ENCODE results near the gene NCAPD3. TPM values are rescaled to one million over a fixed set of nuclear protein-coding genes. Genes with fewer than 3 reads are reported as not detected.
"Not testable (repeated sequence)": the region's sequence is repeated elsewhere in the genome, so short reads cannot be mapped to it uniquely, and the experiment has no call there.

The NCAPD3 gene
- total RNA-seq, 2 donors from 2014 or later: 77.5 to 103 TPM

- peaks cover 49% of the 10 kb centered on the region for H3K36me3 Mint-ChIP-seq (ENCODE audit: low read depth)
- H3K27me3 Mint-ChIP-seq: no peaks in the 10 kb centered on the region
- no peak for ATAC-seq (replicated peaks)
- H3K9me3 Mint-ChIP-seq: no peaks in the 10 kb centered on the region
- H3K27ac Mint-ChIP-seq: peak overlapping the region; percentile 18
- no peak overlapping the region for H3K4me3 Mint-ChIP-seq
- peaks cover 9% of the 10 kb centered on the region for H3K4me1 Mint-ChIP-seq
Measured at GRCh38 chr11:134258577-134258976, 34.8 kb upstream of the NCAPD3 start.

- H3K27me3 Mint-ChIP-seq: no peaks in the 10 kb centered on the region
- H3K4me1 Mint-ChIP-seq: peaks cover 14% of the 10 kb centered on the region
- no peak overlapping the region for H3K4me3 Mint-ChIP-seq
- H3K27ac Mint-ChIP-seq: no peak overlapping the region
- no peak for ATAC-seq (replicated peaks)
- H3K9me3 Mint-ChIP-seq: no peaks in the 10 kb centered on the region
- H3K36me3 Mint-ChIP-seq (ENCODE audit: low read depth): peaks cover 34% of the 10 kb centered on the region
Measured at GRCh38 chr11:134257101-134257500, 33.3 kb upstream of the NCAPD3 start.

- H3K9me3 Mint-ChIP-seq; H3K27ac Mint-ChIP-seq; H3K27me3 Mint-ChIP-seq; ATAC-seq (replicated peaks): not testable (repeated sequence)
- H3K4me3 Mint-ChIP-seq: peak overlapping the region; percentile 98
- peaks cover 14% of the 10 kb centered on the region for H3K4me1 Mint-ChIP-seq
- H3K36me3 Mint-ChIP-seq (ENCODE audit: low read depth): peaks cover 41% of the 10 kb centered on the region
Measured at GRCh38 chr11:134255184-134255561, 31.4 kb upstream of the NCAPD3 start.

- ATAC-seq (replicated peaks): no peak
- Mint-ChIP-seq H3K9me3 (no peaks in the 10 kb centered on the region), H3K27me3 (no peaks in the 10 kb centered on the region), H3K4me3 (peak overlapping the region; percentile 98), H3K4me1 (peaks cover 14% of the 10 kb centered on the region), H3K36me3 (ENCODE audit: low read depth) (peaks cover 41% of the 10 kb centered on the region), H3K27ac (peak overlapping the region; percentile 68)
Measured at GRCh38 chr11:134254433-134255183, 30.8 kb upstream of the NCAPD3 start.

- no peaks in the 10 kb centered on the region for H3K9me3 Mint-ChIP-seq
- peaks cover 41% of the 10 kb centered on the region for H3K36me3 Mint-ChIP-seq (ENCODE audit: low read depth)
- no peaks in the 10 kb centered on the region for H3K27me3 Mint-ChIP-seq
- ATAC-seq (replicated peaks): peak; percentile 96
- H3K4me1 Mint-ChIP-seq: peaks cover 18% of the 10 kb centered on the region
- H3K27ac Mint-ChIP-seq: peak within 1 kb of the TSS; percentile 92
- peak within 1 kb of the TSS; percentile 98 for H3K4me3 Mint-ChIP-seq
Measured at GRCh38 chr11:134253188-134253993, 29.6 kb upstream of the NCAPD3 start, which contains the start of the genes ACAD8 and THYN1. ACAD8 (plus strand) TSS chr11:134253568; CDS start chr11:134253601, 33 bp downstream. THYN1 (minus strand) TSS chr11:134253352; CDS start chr11:134252882, 470 bp downstream.

GRCh38 chr11:134252346-134253187 is 28.8 kb upstream of the NCAPD3 start:
- peak; percentile 14 for ATAC-seq (replicated peaks)
- Mint-ChIP-seq H3K36me3 (ENCODE audit: low read depth) (peaks cover 43% of the 10 kb centered on the region), H3K27ac (peak overlapping the region; percentile 92), H3K27me3 (no peaks in the 10 kb centered on the region), H3K4me1 (peaks cover 17% of the 10 kb centered on the region), H3K9me3 (no peaks in the 10 kb centered on the region), H3K4me3 (peak overlapping the region; percentile 98)

- no peaks in the 10 kb centered on the region for H3K9me3 Mint-ChIP-seq
Measured at GRCh38 chr11:134250675-134251074, 26.9 kb upstream of the NCAPD3 start.

GRCh38 chr11:134250246-134250645 is 26.5 kb upstream of the NCAPD3 start:
- no peak overlapping the region for H3K27ac Mint-ChIP-seq
- H3K27me3 Mint-ChIP-seq: no peaks in the 10 kb centered on the region
- H3K4me3 Mint-ChIP-seq: no peak overlapping the region
- peaks cover 64% of the 10 kb centered on the region for H3K36me3 Mint-ChIP-seq (ENCODE audit: low read depth)
- peaks cover 17% of the 10 kb centered on the region for H3K4me1 Mint-ChIP-seq
- no peaks in the 10 kb centered on the region for H3K9me3 Mint-ChIP-seq
- no peak for ATAC-seq (replicated peaks)

More at GRCh38 chr11:134250675-134251074, 26.9 kb upstream of the NCAPD3 start:
- no peak for ATAC-seq (replicated peaks)
- Mint-ChIP-seq H3K4me1 (peaks cover 17% of the 10 kb centered on the region), H3K36me3 (ENCODE audit: low read depth) (peaks cover 62% of the 10 kb centered on the region), H3K27ac (no peak overlapping the region), H3K27me3 (no peaks in the 10 kb centered on the region), H3K4me3 (no peak overlapping the region)

GRCh38 chr11:134248910-134249480 is 25.2 kb upstream of the NCAPD3 start:
- Mint-ChIP-seq H3K27ac (peak overlapping the region; percentile 83), H3K27me3 (no peaks in the 10 kb centered on the region), H3K36me3 (ENCODE audit: low read depth) (peaks cover 75% of the 10 kb centered on the region), H3K4me3 (peak overlapping the region; percentile 47), H3K4me1 (peaks cover 12% of the 10 kb centered on the region), H3K9me3 (no peaks in the 10 kb centered on the region)
- peak; percentile 71 for ATAC-seq (replicated peaks)

GRCh38 chr11:134246678-134247077 is 22.9 kb upstream of the NCAPD3 start:
- Mint-ChIP-seq H3K27ac (peak overlapping the region; percentile 83), H3K4me3 (no peak overlapping the region), H3K36me3 (ENCODE audit: low read depth) (peaks cover 94% of the 10 kb centered on the region), H3K27me3 (no peaks in the 10 kb centered on the region), H3K4me1 (peaks cover 7% of the 10 kb centered on the region), H3K9me3 (no peaks in the 10 kb centered on the region)
- no peak for ATAC-seq (replicated peaks)

- Mint-ChIP-seq H3K4me1 (peaks cover 7% of the 10 kb centered on the region), H3K36me3 (ENCODE audit: low read depth) (peaks cover 89% of the 10 kb centered on the region), H3K27ac (no peak overlapping the region), H3K27me3 (no peaks in the 10 kb centered on the region), H3K4me3 (no peak overlapping the region), H3K9me3 (no peaks in the 10 kb centered on the region)
- ATAC-seq (replicated peaks): no peak
Measured at GRCh38 chr11:134246100-134246499, 22.3 kb upstream of the NCAPD3 start.

GRCh38 chr11:134245434-134245833 is 21.7 kb upstream of the NCAPD3 start:
- Mint-ChIP-seq H3K9me3 (no peaks in the 10 kb centered on the region), H3K36me3 (ENCODE audit: low read depth) (peaks cover 83% of the 10 kb centered on the region), H3K27me3 (no peaks in the 10 kb centered on the region), H3K27ac (no peak overlapping the region), H3K4me3 (no peak overlapping the region), H3K4me1 (peaks cover 7% of the 10 kb centered on the region)
- no peak for ATAC-seq (replicated peaks)

GRCh38 chr11:134244593-134244992 is 20.8 kb upstream of the NCAPD3 start:
- ATAC-seq (replicated peaks): no peak
- H3K4me1 Mint-ChIP-seq: peaks cover 7% of the 10 kb centered on the region
- H3K36me3 Mint-ChIP-seq (ENCODE audit: low read depth): peaks cover 83% of the 10 kb centered on the region
- H3K9me3 Mint-ChIP-seq: no peaks in the 10 kb centered on the region
- no peaks in the 10 kb centered on the region for H3K27me3 Mint-ChIP-seq
- peak overlapping the region; percentile 20 for H3K27ac Mint-ChIP-seq
- no peak overlapping the region for H3K4me3 Mint-ChIP-seq

- ATAC-seq (replicated peaks): no peak
- Mint-ChIP-seq H3K27me3 (no peaks in the 10 kb centered on the region), H3K9me3 (no peaks in the 10 kb centered on the region), H3K4me3 (no peak overlapping the region), H3K36me3 (ENCODE audit: low read depth) (peaks cover 76% of the 10 kb centered on the region), H3K4me1 (peaks cover 7% of the 10 kb centered on the region), H3K27ac (peak overlapping the region; percentile 45)
Measured at GRCh38 chr11:134243913-134244312, 20.1 kb upstream of the NCAPD3 start.

Measured in activated T-helper 17 cell treated with anti-CD3 and anti-CD28 coated beads, Interleukin-2, amount 50 U/mL, for 72 hours (primary cell).